ENCODE measurements around the gene NUP188. TPM values are rescaled to one million over a fixed set of nuclear protein-coding genes. Genes with fewer than 3 reads are reported as not detected.

The NUP188 gene
- polyA plus RNA-seq, 1 donor from 2014 or later = 24.0 TPM

DNA sequence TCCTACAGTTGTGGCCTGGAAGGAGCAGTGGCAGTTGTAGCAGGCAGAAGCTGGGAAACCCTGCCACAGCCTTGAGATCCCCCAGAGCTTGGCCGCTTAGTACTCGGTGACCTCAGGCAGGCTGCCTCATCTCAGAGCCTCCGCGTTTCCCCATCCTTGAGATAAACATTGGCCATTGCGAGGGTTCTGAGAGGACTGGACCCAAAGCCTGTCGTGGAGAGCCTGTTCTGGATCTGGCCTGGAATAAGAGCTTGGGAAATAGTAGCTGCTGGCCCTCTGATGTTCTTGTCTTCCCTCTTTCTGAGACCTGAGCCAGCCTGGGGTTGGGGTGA is 90.2 kb downstream of the NUP188 start:
- Histone ChIP-seq H3K9me3 (ENCODE audit: low read length) (no peaks in the 10 kb centered on the region), H3K79me2 (replicated peaks; ENCODE audit: insufficient read depth, low read length) (peaks cover 9% of the 10 kb centered on the region), H3K4me2 (ENCODE audit: low read length) (no peak overlapping the region), H3K9ac (ENCODE audit: low read length) (peak overlapping the region; percentile 86), H2AFZ (ENCODE audit: low read depth, low read length) (no peak overlapping the region), H3K27me3 (ENCODE audit: insufficient read depth, low read depth, low read length) (no peaks in the 10 kb centered on the region), H3K4me3 (ENCODE audit: low read length) (peak overlapping the region; percentile 99), H4K20me1 (ENCODE audit: insufficient read depth) (no peaks in the 10 kb centered on the region), H3K36me3 (ENCODE audit: insufficient read depth, low read length) (peaks cover 4% of the 10 kb centered on the region), H3K9me2 (ENCODE audit: insufficient read depth, low read length) (no peaks in the 10 kb centered on the region), H3K27ac (ENCODE audit: low read length) (no peak overlapping the region), H3F3A (ENCODE audit: insufficient read depth, low read length, poor library complexity, severe bottlenecking) (no peaks in the 10 kb centered on the region)
- TF ChIP-seq SMC3 (conservative IDR thresholded peaks at IDR 0.05; ENCODE audit: poor library complexity) = no peak

- Histone ChIP-seq H2AFZ (ENCODE audit: low read depth, low read length) (no peak overlapping the region), H3K27me3 (ENCODE audit: insufficient read depth, low read depth, low read length) (no peaks in the 10 kb centered on the region), H3K9ac (ENCODE audit: low read length) (no peak overlapping the region), H3K9me3 (ENCODE audit: low read length) (no peaks in the 10 kb centered on the region), H3K9me2 (ENCODE audit: insufficient read depth, low read length) (no peaks in the 10 kb centered on the region), H3K36me3 (ENCODE audit: insufficient read depth, low read length) (peaks cover 4% of the 10 kb centered on the region), H3F3A (ENCODE audit: insufficient read depth, low read length, poor library complexity, severe bottlenecking) (no peaks in the 10 kb centered on the region), H3K4me2 (ENCODE audit: low read length) (no peak overlapping the region), H3K27ac (ENCODE audit: low read length) (no peak overlapping the region), H3K4me3 (ENCODE audit: low read length) (peak overlapping the region; percentile 99), H4K20me1 (ENCODE audit: insufficient read depth) (no peaks in the 10 kb centered on the region), H3K79me2 (replicated peaks; ENCODE audit: insufficient read depth, low read length) (peaks cover 9% of the 10 kb centered on the region)
- TF ChIP-seq RAD21 (conservative IDR thresholded peaks at IDR 0.05) = no peak
- TF ChIP-seq, protein P1, sequence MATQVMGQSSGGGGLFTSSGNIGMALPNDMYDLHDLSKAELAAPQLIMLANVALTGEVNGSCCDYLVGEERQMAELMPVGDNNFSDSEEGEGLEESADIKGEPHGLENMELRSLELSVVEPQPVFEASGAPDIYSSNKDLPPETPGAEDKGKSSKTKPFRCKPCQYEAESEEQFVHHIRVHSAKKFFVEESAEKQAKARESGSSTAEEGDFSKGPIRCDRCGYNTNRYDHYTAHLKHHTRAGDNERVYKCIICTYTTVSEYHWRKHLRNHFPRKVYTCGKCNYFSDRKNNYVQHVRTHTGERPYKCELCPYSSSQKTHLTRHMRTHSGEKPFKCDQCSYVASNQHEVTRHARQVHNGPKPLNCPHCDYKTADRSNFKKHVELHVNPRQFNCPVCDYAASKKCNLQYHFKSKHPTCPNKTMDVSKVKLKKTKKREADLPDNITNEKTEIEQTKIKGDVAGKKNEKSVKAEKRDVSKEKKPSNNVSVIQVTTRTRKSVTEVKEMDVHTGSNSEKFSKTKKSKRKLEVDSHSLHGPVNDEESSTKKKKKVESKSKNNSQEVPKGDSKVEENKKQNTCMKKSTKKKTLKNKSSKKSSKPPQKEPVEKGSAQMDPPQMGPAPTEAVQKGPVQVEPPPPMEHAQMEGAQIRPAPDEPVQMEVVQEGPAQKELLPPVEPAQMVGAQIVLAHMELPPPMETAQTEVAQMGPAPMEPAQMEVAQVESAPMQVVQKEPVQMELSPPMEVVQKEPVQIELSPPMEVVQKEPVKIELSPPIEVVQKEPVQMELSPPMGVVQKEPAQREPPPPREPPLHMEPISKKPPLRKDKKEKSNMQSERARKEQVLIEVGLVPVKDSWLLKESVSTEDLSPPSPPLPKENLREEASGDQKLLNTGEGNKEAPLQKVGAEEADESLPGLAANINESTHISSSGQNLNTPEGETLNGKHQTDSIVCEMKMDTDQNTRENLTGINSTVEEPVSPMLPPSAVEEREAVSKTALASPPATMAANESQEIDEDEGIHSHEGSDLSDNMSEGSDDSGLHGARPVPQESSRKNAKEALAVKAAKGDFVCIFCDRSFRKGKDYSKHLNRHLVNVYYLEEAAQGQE (IDR thresholded peaks at IDR 0.05; ENCODE audit: borderline replicate concordance) = no peak
- no peak for TF ChIP-seq POLR2AphosphoS5 (IDR thresholded peaks at IDR 0.05)
- no peak for TF ChIP-seq EP300 (conservative IDR thresholded peaks at IDR 0.05; ENCODE audit: poor library complexity, severe bottlenecking)
- TF ChIP-seq CTCF (IDR thresholded peaks at IDR 0.05; ENCODE audit: poor library complexity, severe bottlenecking) = no peak
- TF ChIP-seq MXI1 (conservative IDR thresholded peaks at IDR 0.05; ENCODE audit: poor library complexity, severe bottlenecking) = no peak
- no peak for TF ChIP-seq EZH2 (IDR thresholded peaks at IDR 0.05; ENCODE audit: borderline replicate concordance, insufficient read depth, low read length, poor library complexity, severe bottlenecking)
- no peak for TF ChIP-seq TAF1 (IDR thresholded peaks at IDR 0.05; ENCODE audit: low read depth)
- TF ChIP-seq SMC3 (conservative IDR thresholded peaks at IDR 0.05; ENCODE audit: poor library complexity) = no peak
Observed at GRCh38 chr9:129038109-129038852, 90.8 kb downstream of the NUP188 start.
